OCI-M2 (cell line): ENCODE data around the gene DPEP3.

ENCODE experiments used
- DNase-seq: peaks from one replicate; lab custom pipeline; 2025; ENCODE audit not compliant: unreplicated experiment; lab: John Stamatoyannopoulos, UW

DPEP3 gene

GRCh38 chr16:67967183-67967957 lies 12.9 kb downstream of the DPEP3 start:
- DNase-seq = no peak

- DNase-seq = no peak
These were observed 13.6 kb downstream of the DPEP3 start for GRCh38 chr16:67966549-67967182.

GRCh38 chr16:67965668-67966548 lies 14.4 kb downstream of the DPEP3 start:
- no peak for DNase-seq

GRCh38 chr16:67964477-67965131 lies 15.7 kb downstream of the DPEP3 start:
- DNase-seq = no peak

GRCh38 chr16:67963662-67964321 lies 16.5 kb downstream of the DPEP3 start:
- DNase-seq = no peak

GRCh38 chr16:67963292-67963661 lies 17.0 kb downstream of the DPEP3 start:
- DNase-seq = no peak

GRCh38 chr16:67962135-67962534 lies 18.2 kb downstream of the DPEP3 start:
- DNase-seq = no peak

- DNase-seq = no peak
These were observed 18.7 kb downstream of the DPEP3 start for GRCh38 chr16:67961551-67961957.

GRCh38 chr16:67959536-67960329 lies 20.6 kb downstream of the DPEP3 start:
- no peak for DNase-seq

- no peak for DNase-seq
These were observed 22.7 kb downstream of the DPEP3 start for GRCh38 chr16:67957622-67958021.

- DNase-seq = no peak
These were observed 25.7 kb downstream of the DPEP3 start for GRCh38 chr16:67954421-67955196.

- DNase-seq = no peak
These were observed 26.5 kb downstream of the DPEP3 start for GRCh38 chr16:67953641-67954375.

GRCh38 chr16:67951485-67951884 lies 28.8 kb downstream of the DPEP3 start:
- no peak for DNase-seq

GRCh38 chr16:67950335-67950843 lies 29.9 kb downstream of the DPEP3 start:
- DNase-seq = no peak

GRCh38 chr16:67949645-67950044 lies 30.7 kb downstream of the DPEP3 start:
- no peak for DNase-seq

- no peak for DNase-seq
These were observed 32.3 kb downstream of the DPEP3 start for GRCh38 chr16:67948015-67948414.

- no peak for DNase-seq
These were observed 33.2 kb downstream of the DPEP3 start for GRCh38 chr16:67946966-67947558.

- no peak for DNase-seq
These were observed 34.1 kb downstream of the DPEP3 start for GRCh38 chr16:67946128-67946569.
